Activated CD8-positive, alpha-beta T cell treated with anti-CD3 and anti-CD28 coated beads for 36 hours (primary cell): ENCODE data around the gene CTTNBP2NL. TPM values are rescaled to one million over a fixed set of nuclear protein-coding genes. Genes with fewer than 3 reads are reported as not detected.
"Not testable (repeated sequence)": the region's sequence is repeated elsewhere in the genome, so short reads cannot be mapped to it uniquely, and the experiment has no call there.

ENCODE experiments used
- ATAC-seq: fragments of 200-7000 bp; cut with Tn5 transposase; one replicate; pipeline ENCODE4 v1.10.0; 2021; ENCODE audit warnings: mild to moderate bottlenecking, moderate library complexity
- CTCF ChIA-PET: fragments of 350-600 bp; sonication (Branson Sonifier 250); formaldehyde crosslinking; loops from one replicate; lab custom pipeline; 2021; ENCODE audit warnings: antibody characterized with exemption; lab: Charles Lee
- POLR2A ChIA-PET: fragments of 350-600 bp; sonication (Branson Sonifier 250); formaldehyde crosslinking; loops from one replicate; lab custom pipeline; 2021; ENCODE audit warnings: antibody characterized with exemption; lab: Charles Lee
- DNase-seq: peaks from one replicate; pipeline ENCODE4 v3.0.0-alpha.2; 2020
- H3K27ac Mint-ChIP-seq: one replicate; pipeline ENCODE4 v1.8.0; 2021; ENCODE audit warnings: mild to moderate bottlenecking, mixed read lengths
- H3K27me3 Mint-ChIP-seq: one replicate; pipeline ENCODE4 v1.8.0; 2021; ENCODE audit warnings: mixed read lengths
- H3K36me3 Mint-ChIP-seq: one replicate; pipeline ENCODE4 v1.8.0; 2021; ENCODE audit warnings: low read depth, mixed read lengths
- H3K4me1 Mint-ChIP-seq: one replicate; pipeline ENCODE4 v1.8.0; 2021; ENCODE audit warnings: low read depth, mixed read lengths
- H3K4me3 Mint-ChIP-seq: one replicate; pipeline ENCODE4 v1.8.0; 2021; ENCODE audit warnings: mild to moderate bottlenecking, moderate library complexity, mixed read lengths
- H3K9me3 Mint-ChIP-seq: one replicate; pipeline ENCODE4 v1.8.0; 2021; ENCODE audit warnings: mixed read lengths
- CTCF ChIP-seq: fragments of 200-600 bp; IDR thresholded peaks from one replicate; pipeline ENCODE4 v1.8.0; 2022; ENCODE audit warnings: antibody characterized with exemption, mild to moderate bottlenecking
- intact Hi-C: fragments of 100-400 bp; cut with micrococcal nuclease; formaldehyde crosslinking; loops from one replicate; pipeline ENCODE4 v1.10.0; 2022
- total RNA-seq, 2 experiments: library from RNA; stranded (reverse); gene quantifications; one replicate each; pipeline ENCODE4 v1.2.3, GENCODE V29; 2021

The CTTNBP2NL gene
- total RNA-seq, 2 experiments from 2014 or later: 1.1 to 1.7 TPM

DNA sequence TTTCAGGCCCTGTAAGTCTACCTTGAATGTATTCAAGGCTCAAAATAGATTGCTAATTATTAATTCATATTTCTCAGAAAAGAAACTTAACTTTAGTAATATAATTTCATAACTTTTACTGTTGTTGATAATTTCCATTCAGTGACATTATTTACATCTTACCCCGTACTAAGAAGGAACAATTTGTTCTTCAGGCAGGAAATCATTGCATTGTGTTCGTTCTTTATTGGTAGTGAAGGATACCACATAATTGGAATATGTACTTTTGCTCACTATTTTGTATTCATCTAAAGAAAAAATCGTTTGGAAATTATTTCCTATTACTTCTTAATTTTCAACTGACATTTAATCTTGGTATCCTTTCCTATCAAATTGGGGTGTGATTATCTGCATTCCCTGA lies 39.4 kb downstream of the CTTNBP2NL start:
- Mint-ChIP-seq H3K9me3 (no peaks in the 10 kb centered on the region), H3K27ac (no peak overlapping the region), H3K4me1 (no peaks in the 10 kb centered on the region), H3K27me3 (peaks cover 13% of the 10 kb centered on the region), H3K4me3 (no peak overlapping the region), H3K36me3 (no peaks in the 10 kb centered on the region)
- intact Hi-C loops: no loop called here
- ChIA-PET POLR2A (no interaction called here), CTCF (interaction anchor here (0.9 to 1.6 kb wide), 2 partner anchors 31 to 106 kb away, joined by 4 to 5 read pairs; no protein-coding TSS in a partner anchor)
- no peak for ATAC-seq
- no peak for DNase-seq
- TF ChIP-seq CTCF: no peak

GRCh38 chr1:112436384-112437156 lies 40.6 kb downstream of the CTTNBP2NL start:
- intact Hi-C loops: no loop called here
- ATAC-seq: no peak
- no peaks in the 10 kb centered on the region for H3K36me3 Mint-ChIP-seq
- H3K4me1 Mint-ChIP-seq: no peaks in the 10 kb centered on the region
- H3K27me3 Mint-ChIP-seq: peaks cover 10% of the 10 kb centered on the region
- ChIA-PET POLR2A (no interaction called here), CTCF (interaction anchor here (1.6 kb wide), 1 partner anchor 30 kb away, joined by 5 read pairs; no protein-coding TSS in a partner anchor)
- DNase-seq: no peak
- H3K4me3 Mint-ChIP-seq: no peak overlapping the region
- H3K9me3 Mint-ChIP-seq: no peaks in the 10 kb centered on the region
- H3K27ac Mint-ChIP-seq: no peak overlapping the region
- no peak for TF ChIP-seq CTCF

GRCh38 chr1:112438156-112438555 lies 42.1 kb downstream of the CTTNBP2NL start:
- H3K9me3 Mint-ChIP-seq, H3K36me3 Mint-ChIP-seq, POLR2A ChIA-PET, H3K4me3 Mint-ChIP-seq, ATAC-seq, H3K4me1 Mint-ChIP-seq, DNase-seq, H3K27ac Mint-ChIP-seq, intact Hi-C loops: not testable (repeated sequence)
- CTCF ChIA-PET: interaction anchor here (0.8 to 1.1 kb wide), 2 partner anchors 64 to 68 kb away, joined by 3 to 4 read pairs; no protein-coding TSS in a partner anchor
- H3K27me3 Mint-ChIP-seq: peaks cover 10% of the 10 kb centered on the region

DNA sequence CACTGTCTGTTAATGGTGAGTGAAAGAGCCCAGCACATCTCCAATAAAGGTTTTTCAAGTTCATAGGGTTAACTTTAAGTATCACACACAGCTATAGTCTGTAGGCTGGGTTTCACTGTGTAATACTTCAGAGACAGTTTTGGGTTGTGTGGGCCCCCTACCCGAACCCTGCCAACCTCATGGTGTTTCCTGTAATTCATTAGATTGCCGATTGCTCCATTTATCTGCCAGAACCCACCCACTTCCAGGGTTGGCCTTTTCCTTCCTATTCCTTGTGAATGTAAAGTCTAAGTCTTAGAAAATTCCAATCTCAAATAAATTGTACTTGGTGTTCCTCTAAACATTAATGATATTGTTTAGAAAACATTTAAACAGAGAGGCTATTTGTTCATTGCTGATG lies 43.6 kb downstream of the CTTNBP2NL start:
- Mint-ChIP-seq H3K27ac (no peak overlapping the region), H3K4me3 (no peak overlapping the region), H3K4me1 (no peaks in the 10 kb centered on the region), H3K9me3 (no peaks in the 10 kb centered on the region), H3K36me3 (no peaks in the 10 kb centered on the region), H3K27me3 (peaks cover 10% of the 10 kb centered on the region)
- intact Hi-C loops: no loop called here
- POLR2A ChIA-PET: interaction anchor here (0.8 kb wide), 1 partner anchor 235 kb away, joined by 3 read pairs; no protein-coding TSS in a partner anchor
- no peak for DNase-seq
- ATAC-seq: no peak
- CTCF ChIA-PET: interaction anchor here (1.1 to 1.9 kb wide), 2 partner anchors 26 to 69 kb away, joined by 4 to 7 read pairs; no protein-coding TSS in a partner anchor
- no peak for TF ChIP-seq CTCF

DNA sequence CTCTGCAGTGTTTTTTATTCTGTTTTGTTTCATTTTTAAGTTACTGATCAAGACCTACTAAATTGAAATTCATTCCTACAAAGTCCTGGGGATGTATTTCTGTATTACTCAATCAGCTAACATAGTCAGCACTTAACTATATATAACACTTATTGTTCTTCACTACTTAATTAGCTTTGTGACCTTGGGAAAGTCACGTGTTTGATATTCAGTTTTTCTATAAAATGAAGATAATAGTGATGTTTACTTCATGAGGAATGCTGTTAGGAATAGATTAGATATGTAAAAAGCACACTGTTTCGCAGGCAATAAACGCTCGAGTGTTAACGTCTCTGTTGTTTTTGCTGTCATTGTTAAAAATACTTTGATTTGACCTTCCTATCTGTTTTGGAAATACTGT lies 44.6 kb downstream of the CTTNBP2NL start:
- DNase-seq (no peak), ATAC-seq (no peak)
- Mint-ChIP-seq H3K36me3 (no peaks in the 10 kb centered on the region), H3K27ac (no peak overlapping the region), H3K4me1 (no peaks in the 10 kb centered on the region), H3K9me3 (no peaks in the 10 kb centered on the region), H3K4me3 (no peak overlapping the region), H3K27me3 (peaks cover 10% of the 10 kb centered on the region)
- no peak for TF ChIP-seq CTCF
- POLR2A ChIA-PET: no interaction called here
- intact Hi-C loops: no loop called here
- CTCF ChIA-PET: interaction anchor here (1.9 kb wide), 1 partner anchor 25 kb away, joined by 7 read pairs; no protein-coding TSS in a partner anchor
